Spleen (tissue), 7 donors: ENCODE measurements around the gene ZNF474.

ENCODE experiments used
- CTCF ChIP-seq, 11 experiments: fragments of 200-600 bp in 7 of 11; fragments of 450-650 bp in 4 of 11; sonication (generic) in 4 of 11; IDR thresholded peaks in 8 of 11; conservative IDR thresholded peaks in 3 of 11; 1 replicate in 7 of 11; 2 replicates in 4 of 11; pipeline versions ENCODE4 v1.4.0 to v1.8.0; 2016 to 2021; ENCODE audit warnings: antibody characterized with exemption in 11 of 11, inconsistent platforms in 4 of 11, mild to moderate bottlenecking in 1 of 11
- POLR2A ChIP-seq, 3 donors: fragments of 450-650 bp; IDR thresholded peaks; one replicate each; pipeline ENCODE4 v1.5.1; 2017; ENCODE audit warnings: antibody characterized with exemption in 3 of 3, mild to moderate bottlenecking in 1 of 3
- donor health status: DM: no; HTN: no; CAD: no; lungs with moderate emphysema.
- donor health status: DM: no; HTN: no; CAD: no.
- donor health status: DM: no; HTN: no; CAD: no.

DNA sequence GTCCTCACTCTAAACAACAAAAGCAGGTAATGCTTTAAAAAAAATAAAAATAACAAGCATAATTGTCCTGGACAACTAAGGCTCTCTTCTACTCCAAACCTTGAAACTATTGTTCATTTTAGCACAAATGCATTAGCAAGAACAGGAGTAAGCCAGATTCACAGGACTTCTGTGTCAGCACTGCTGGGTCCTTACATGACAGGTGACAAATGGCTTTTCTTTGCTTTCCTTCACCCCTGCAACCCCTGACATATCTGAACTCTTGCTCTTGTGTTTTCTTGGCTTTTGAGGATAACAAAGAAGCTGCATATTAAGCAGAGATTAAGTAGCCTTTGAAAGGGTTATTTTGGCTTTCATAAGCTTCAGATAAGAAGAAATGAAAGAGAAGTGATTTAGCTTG, 71.1 kb downstream of the ZNF474 start:
- TF ChIP-seq CTCF (IDR thresholded peaks at IDR 0.05 in 8 of 11, conservative IDR thresholded peaks at IDR 0.05 in 3 of 11) (no peak), POLR2A (IDR thresholded peaks at IDR 0.05) (no peak)
